Stimulated activated CD8-positive, alpha-beta memory T cell treated with anti-CD3 and anti-CD28 coated beads, Interleukin-15, amount 100 ng/mL, for 24 hours (primary cell): ENCODE data around the gene SLC22A9.
"Not testable (repeated sequence)": the region's sequence is repeated elsewhere in the genome, so short reads cannot be mapped to it uniquely, and the experiment has no call there.

Experiments used
- DNase-seq: peaks from one replicate; pipeline ENCODE4 v3.0.0-alpha.2; 2020; ENCODE audit warnings: low read depth

The SLC22A9 gene

GRCh38 chr11:63369165-63369970 lies at the start of gene SLC22A9:
Gene SLC22A9 (plus strand): TSS chr11:63369785. CDS start chr11:63370057, 272 bp downstream.
- DNase-seq = no peak

- no peak for DNase-seq
These were observed 47.9 kb upstream of the SLC22A9 start for GRCh38 chr11:63321723-63322122.

GRCh38 chr11:63335089-63335488 lies 34.5 kb upstream of the SLC22A9 start:
- DNase-seq = not testable (repeated sequence)

GRCh38 chr11:63337070-63337469 lies 32.5 kb upstream of the SLC22A9 start:
- no peak for DNase-seq

- DNase-seq = no peak
These were observed 26.5 kb upstream of the SLC22A9 start for GRCh38 chr11:63343130-63343529.

- no peak for DNase-seq
These were observed 17.4 kb upstream of the SLC22A9 start for GRCh38 chr11:63352144-63352543.

- DNase-seq = no peak
These were observed 7.3 kb upstream of the SLC22A9 start for GRCh38 chr11:63362196-63362793.

- no peak for DNase-seq
These were observed 495 bp downstream of the SLC22A9 start for GRCh38 chr11:63369971-63370588.

GRCh38 chr11:63371396-63371795 lies 1.8 kb downstream of the SLC22A9 start:
- no peak for DNase-seq

- no peak for DNase-seq
These were observed 5.8 kb downstream of the SLC22A9 start for GRCh38 chr11:63375434-63375833.

- no peak for DNase-seq
These were observed 10.5 kb downstream of the SLC22A9 start for GRCh38 chr11:63380130-63380529.

- no peak for DNase-seq
These were observed 26.1 kb downstream of the SLC22A9 start for GRCh38 chr11:63395697-63396096.

GRCh38 chr11:63404161-63404935 lies 34.8 kb downstream of the SLC22A9 start:
- DNase-seq = no peak

- DNase-seq = no peak
These were observed 35.5 kb downstream of the SLC22A9 start for GRCh38 chr11:63405114-63405513.

- DNase-seq = no peak
These were observed 36.9 kb downstream of the SLC22A9 start for GRCh38 chr11:63406458-63406857.

- no peak for DNase-seq
These were observed 47.7 kb downstream of the SLC22A9 start for GRCh38 chr11:63417174-63417852.

- no peak for DNase-seq
These were observed 58.5 kb downstream of the SLC22A9 start for GRCh38 chr11:63427971-63428508.

GRCh38 chr11:63430731-63431130 lies 61.1 kb downstream of the SLC22A9 start:
- not testable (repeated sequence) for DNase-seq

- DNase-seq = not testable (repeated sequence)
These were observed 65.8 kb downstream of the SLC22A9 start for GRCh38 chr11:63435351-63435750.

GRCh38 chr11:63435831-63436230 lies 66.2 kb downstream of the SLC22A9 start:
- not testable (repeated sequence) for DNase-seq

- DNase-seq = no peak
These were observed 74.1 kb downstream of the SLC22A9 start for GRCh38 chr11:63443714-63444113.
